Nephron progenitor cell (in vitro differentiated cells): ENCODE measurements around the gene GNG2.
A peak's percentile ranks its signal among the peaks of the same experiment; 100 is the strongest.

Source experiments
- DNase-seq: peaks from one replicate; pipeline ENCODE4 v3.0.0; 2021
- H3K27ac Mint-ChIP-seq: 2 replicates; pipeline ENCODE4 v1.8.0; 2021; ENCODE audit warnings: mild to moderate bottlenecking, moderate library complexity, mixed read lengths
- H3K27me3 Mint-ChIP-seq: 2 replicates; pipeline ENCODE4 v1.8.0; 2021; ENCODE audit warnings: mild to moderate bottlenecking, low read depth, mixed read lengths; ENCODE audit not compliant: poor library complexity
- H3K36me3 Mint-ChIP-seq: 2 replicates; pipeline ENCODE4 v1.8.0; 2021; ENCODE audit warnings: low read depth, mixed read lengths
- H3K4me1 Mint-ChIP-seq: 2 replicates; pipeline ENCODE4 v1.8.0; 2021; ENCODE audit warnings: mixed read lengths
- H3K4me3 Mint-ChIP-seq: 2 replicates; pipeline ENCODE4 v1.8.0; 2021; ENCODE audit warnings: mild to moderate bottlenecking, moderate library complexity, mixed read lengths
- H3K9me3 Mint-ChIP-seq: 2 replicates; pipeline ENCODE4 v1.8.0; 2021; ENCODE audit warnings: mild to moderate bottlenecking, moderate library complexity, mixed read lengths
- CTCF ChIP-seq: fragments of 200-600 bp; sonication (generic); IDR thresholded peaks from 2 replicates; pipeline ENCODE4 v1.5.0; 2021; ENCODE audit warnings: antibody characterized with exemption

The GNG2 gene

GRCh38 chr14:51872396-51872795, 12.0 kb downstream of the GNG2 start:
- Mint-ChIP-seq H3K27ac (no peak overlapping the region), H3K4me3 (no peak overlapping the region), H3K36me3 (peaks cover 5% of the 10 kb centered on the region), H3K4me1 (peaks cover 21% of the 10 kb centered on the region), H3K9me3 (no peaks in the 10 kb centered on the region), H3K27me3 (no peaks in the 10 kb centered on the region)
- no peak for DNase-seq
- TF ChIP-seq CTCF: no peak

GRCh38 chr14:51873221-51873893, 12.9 kb downstream of the GNG2 start:
- TF ChIP-seq CTCF: no peak
- H3K36me3 Mint-ChIP-seq: peaks cover 5% of the 10 kb centered on the region
- no peaks in the 10 kb centered on the region for H3K27me3 Mint-ChIP-seq
- no peak overlapping the region for H3K4me3 Mint-ChIP-seq
- peaks cover 30% of the 10 kb centered on the region for H3K4me1 Mint-ChIP-seq
- no peak for DNase-seq
- H3K27ac Mint-ChIP-seq: peak overlapping the region; percentile 13
- no peaks in the 10 kb centered on the region for H3K9me3 Mint-ChIP-seq

- H3K4me1 Mint-ChIP-seq: peaks cover 43% of the 10 kb centered on the region
- no peak for TF ChIP-seq CTCF
- H3K9me3 Mint-ChIP-seq: no peaks in the 10 kb centered on the region
- H3K4me3 Mint-ChIP-seq: no peak overlapping the region
- DNase-seq: no peak
- H3K36me3 Mint-ChIP-seq: peaks cover 16% of the 10 kb centered on the region
- H3K27ac Mint-ChIP-seq: no peak overlapping the region
- H3K27me3 Mint-ChIP-seq: no peaks in the 10 kb centered on the region
These were observed 17.4 kb downstream of the GNG2 start for GRCh38 chr14:51877810-51878209.

GRCh38 chr14:51879170-51879569, 18.8 kb downstream of the GNG2 start:
- Mint-ChIP-seq H3K4me3 (no peak overlapping the region), H3K4me1 (peaks cover 42% of the 10 kb centered on the region), H3K27me3 (no peaks in the 10 kb centered on the region), H3K36me3 (peaks cover 16% of the 10 kb centered on the region), H3K9me3 (no peaks in the 10 kb centered on the region), H3K27ac (no peak overlapping the region)
- no peak for DNase-seq
- TF ChIP-seq CTCF: no peak

GRCh38 chr14:51880835-51881580, 20.6 kb downstream of the GNG2 start:
- Mint-ChIP-seq H3K4me3 (no peak overlapping the region), H3K36me3 (peaks cover 11% of the 10 kb centered on the region), H3K27ac (peak overlapping the region; percentile 80), H3K4me1 (peaks cover 55% of the 10 kb centered on the region), H3K9me3 (no peaks in the 10 kb centered on the region), H3K27me3 (no peaks in the 10 kb centered on the region)
- DNase-seq: no peak
- TF ChIP-seq CTCF: no peak
